NB4 (cell line): Measurements from ENCODE around the gene CYREN.
A peak's percentile ranks its signal among the peaks of the same experiment; 100 is the strongest.

ENCODE experiments used
- DNase-seq: peaks from one replicate; pipeline ENCODE4 v3.0.0; 2010; ENCODE audit warnings: low read depth
- H3K4me3 ChIP-seq: one replicate; pipeline ENCODE4 v1.5.1; 2011; ENCODE audit warnings: mild to moderate bottlenecking, low read depth, low read length, moderate library complexity
- CTCF ChIP-seq: IDR thresholded peaks from one replicate; pipeline ENCODE4 v1.5.1; 2012; ENCODE audit warnings: low read depth, low read length
- MAX ChIP-seq: IDR thresholded peaks from 2 replicates; pipeline ENCODE4 v1.6.1; 2011; ENCODE audit warnings: low read depth, low read length
- MYC ChIP-seq: IDR thresholded peaks from 2 replicates; pipeline ENCODE4 v1.6.1; 2011; ENCODE audit warnings: low read depth, low read length
- POLR2A ChIP-seq: IDR thresholded peaks from 2 replicates; pipeline ENCODE4 v1.6.1; 2011; ENCODE audit warnings: mild to moderate bottlenecking; ENCODE audit not compliant: insufficient read length; ENCODE audit errors: extremely low read depth

Gene CYREN

DNA sequence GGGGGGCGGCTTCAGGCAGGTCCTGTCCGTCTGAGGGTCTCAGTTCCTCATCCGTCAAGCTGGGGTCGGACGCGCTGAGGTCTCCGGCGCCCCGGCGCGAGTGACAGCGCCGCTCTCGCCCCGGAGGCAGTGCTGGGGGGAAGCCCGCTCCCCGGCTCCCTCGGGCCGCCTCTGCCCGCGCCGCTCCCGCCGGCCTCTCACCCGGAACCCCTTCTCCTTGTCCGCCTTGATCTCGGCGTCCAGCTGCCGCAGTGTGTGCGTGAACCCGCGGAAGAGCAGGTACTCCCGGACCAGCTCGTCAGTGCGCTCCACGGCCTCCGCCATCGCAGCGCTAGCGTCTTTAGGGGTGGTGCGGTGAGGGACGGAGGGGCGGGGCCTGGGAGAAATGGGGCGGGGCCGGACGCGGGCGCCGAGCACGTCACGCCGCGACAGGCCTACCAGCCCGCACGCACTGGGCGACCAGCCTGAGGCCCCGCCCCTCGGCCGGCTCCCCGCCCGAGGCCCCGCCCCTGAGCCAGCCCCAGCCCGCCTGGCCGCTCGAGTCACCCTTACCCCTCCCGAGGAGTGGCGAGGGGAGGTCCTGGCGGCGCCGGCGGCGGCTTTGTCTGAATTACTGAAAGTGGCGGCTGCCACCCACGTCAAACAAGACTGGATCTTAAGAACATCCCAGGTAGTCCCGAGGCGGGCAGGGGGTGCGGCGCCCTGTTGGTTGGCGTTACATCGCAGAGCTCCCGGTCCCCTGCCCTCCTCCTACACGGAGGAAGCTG lies 40.9 kb upstream of the CYREN start, which contains the start of gene WDR91:
TSS of gene WDR91 (minus strand) at position 348 of the 767 bp plus-strand sequence. CDS start at position 324, 24 bp downstream.
- TF ChIP-seq MAX (peak; percentile 23; the same call in 1 of the 2 replicates), CTCF (no peak), POLR2A (peak; percentile 77), MYC (no peak)
- peak; percentile 96 for DNase-seq
- peak within 1 kb of the TSS; percentile 85 for H3K4me3 ChIP-seq

GRCh38 chr7:135210888-135211178 lies 40.3 kb upstream of the CYREN start:
- no peak for DNase-seq
- H3K4me3 ChIP-seq, result peak overlapping the region; percentile 85
- TF ChIP-seq POLR2A (no peak), MYC (no peak), MAX (no peak), CTCF (no peak)

DNA sequence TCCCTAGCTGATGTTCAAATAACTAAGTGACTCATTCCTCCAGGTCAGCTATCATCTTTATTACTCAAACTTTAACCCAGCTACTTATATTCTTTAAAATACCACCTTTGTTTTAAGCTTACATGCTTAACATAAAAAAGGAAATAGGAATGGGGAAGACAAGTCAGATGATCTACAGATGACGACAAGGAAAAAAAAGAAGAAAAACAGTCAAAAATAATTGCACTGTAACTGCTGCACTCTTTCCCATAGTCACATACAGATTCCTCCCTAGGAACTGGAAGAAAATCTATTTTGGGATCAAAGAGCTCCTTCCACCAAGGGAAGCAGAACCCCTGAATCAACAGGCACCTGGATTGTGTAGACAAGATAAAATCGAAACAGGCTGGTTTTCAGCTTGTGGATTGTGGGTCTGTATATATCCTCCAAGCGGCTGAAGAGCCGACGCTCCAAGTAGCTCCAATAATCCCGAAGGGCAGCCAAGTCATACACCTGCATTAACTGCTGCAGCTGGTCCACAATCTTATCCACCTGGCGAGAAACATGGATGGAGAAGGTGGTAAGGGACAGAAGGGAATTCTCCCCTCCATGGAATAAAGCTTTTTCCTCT lies 38.8 kb upstream of the CYREN start:
- TF ChIP-seq CTCF (no peak), MAX (no peak), POLR2A (no peak), MYC (no peak)
- DNase-seq, result no peak

DNA sequence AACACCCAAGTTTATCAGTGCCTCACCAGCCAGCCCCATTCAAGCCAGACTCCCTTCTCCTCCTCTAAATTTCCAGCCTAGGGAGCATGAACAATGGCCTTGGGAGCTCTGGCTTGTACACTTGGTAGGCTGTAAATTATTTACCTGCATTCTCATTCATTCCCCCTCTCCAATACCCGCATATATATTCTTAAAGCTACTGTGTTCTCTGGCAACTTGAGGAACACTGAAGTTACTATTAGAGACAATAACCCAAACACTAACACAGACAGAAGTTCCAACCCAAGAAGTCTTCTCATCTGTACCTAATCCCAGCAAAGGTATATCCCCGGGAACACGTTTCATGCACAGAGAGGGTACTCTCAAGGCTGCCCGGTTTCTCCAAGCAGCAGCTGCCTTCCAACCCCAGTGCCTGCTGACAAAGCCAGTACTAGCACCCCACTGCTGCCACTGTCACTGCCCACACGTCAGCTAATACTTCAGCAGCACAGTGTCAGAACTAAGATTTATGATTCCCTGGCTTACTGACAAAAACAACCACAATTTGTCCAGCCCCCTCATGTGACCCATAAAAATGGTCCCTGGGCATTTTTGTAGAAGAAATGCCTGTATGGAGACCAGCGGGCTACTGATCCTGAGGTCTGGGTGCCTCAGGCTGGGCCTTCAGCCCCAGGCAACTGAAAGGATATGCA lies 37.7 kb upstream of the CYREN start:
- DNase-seq, result no peak
- no peak for TF ChIP-seq MYC
- no peak for TF ChIP-seq POLR2A
- TF ChIP-seq CTCF, result no peak
- no peak for TF ChIP-seq MAX
- H3K4me3 ChIP-seq, result no peak overlapping the region

More for the DNA sequence above, 38.8 kb upstream of the CYREN start:
- H3K4me3 ChIP-seq, result no peak overlapping the region

DNA sequence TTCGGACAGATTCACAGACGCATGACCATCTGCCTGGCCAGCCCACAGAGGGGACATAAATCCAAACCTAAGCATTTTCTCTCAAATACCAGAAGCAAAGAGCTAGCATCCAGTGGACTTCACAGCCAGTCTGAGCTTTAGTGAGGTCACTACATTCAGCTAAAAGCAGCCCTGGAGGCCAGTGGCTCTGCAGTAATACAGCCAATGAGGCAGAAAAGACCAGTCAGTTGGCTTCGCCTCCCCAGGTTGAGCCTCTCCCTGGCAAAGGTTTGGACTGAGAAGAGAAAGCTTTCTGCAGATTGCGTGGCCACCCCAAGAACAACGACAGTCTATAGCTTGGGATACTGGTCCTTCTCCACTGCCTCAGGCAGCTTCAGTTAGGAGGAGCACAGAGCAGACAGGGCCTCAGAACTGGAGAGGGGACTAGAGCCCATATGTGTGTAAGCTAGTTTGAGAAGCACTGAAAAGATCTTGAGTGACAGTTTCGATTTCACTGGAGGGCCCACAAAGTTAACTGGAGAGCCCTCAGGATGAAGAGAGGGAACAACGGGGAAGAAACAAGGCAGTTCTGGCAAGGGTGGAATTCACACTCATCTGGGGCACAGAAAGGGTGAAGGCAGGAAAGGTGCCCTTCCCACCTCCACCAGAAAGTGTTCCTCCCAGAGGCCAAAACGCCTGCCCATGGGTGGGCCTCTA lies 37.0 kb upstream of the CYREN start:
- no peak overlapping the region for H3K4me3 ChIP-seq
- DNase-seq, result no peak
- no peak for TF ChIP-seq POLR2A
- TF ChIP-seq MYC, result no peak
- TF ChIP-seq MAX, result no peak
- no peak for TF ChIP-seq CTCF
